Neuronal stem cell (in vitro differentiated cells): ENCODE data around the gene FRMPD4.

ENCODE experiments used
- DNase-seq: peaks from one replicate; pipeline ENCODE4 v3.0.0-alpha.2; 2013; ENCODE audit warnings: low spot score
- H2AFZ ChIP-seq: one replicate; pipeline ENCODE4 v1.6.1; 2013; ENCODE audit warnings: mild to moderate bottlenecking, low read length, inconsistent platforms
- H2AK5ac ChIP-seq: 2 replicates; pipeline ENCODE4 v1.6.1; 2013; ENCODE audit warnings: low read depth, mild to moderate bottlenecking, inconsistent platforms, low read length, moderate library complexity, mixed read lengths
- H2BK120ac ChIP-seq: 2 replicates; pipeline ENCODE4 v1.6.1; 2013; ENCODE audit warnings: low read depth, mild to moderate bottlenecking, inconsistent platforms, low read length, moderate library complexity, mixed read lengths
- H2BK12ac ChIP-seq: one replicate; pipeline ENCODE4 v1.6.1; 2013; ENCODE audit warnings: low read length, inconsistent platforms
- H2BK15ac ChIP-seq: 2 replicates; pipeline ENCODE4 v1.6.1; 2013; ENCODE audit warnings: mild to moderate bottlenecking, low read length, inconsistent platforms, mixed read lengths
- H2BK5ac ChIP-seq: one replicate; pipeline ENCODE4 v1.6.1; 2013; ENCODE audit warnings: inconsistent platforms, mild to moderate bottlenecking, low read length, moderate library complexity
- H3K14ac ChIP-seq: one replicate; pipeline ENCODE4 v1.6.1; 2013; ENCODE audit warnings: low read length, inconsistent platforms
- H3K18ac ChIP-seq: 2 replicates; pipeline ENCODE4 v1.6.1; 2013; ENCODE audit warnings: low read length, inconsistent platforms
- H3K23ac ChIP-seq: 2 replicates; pipeline ENCODE4 v1.6.1; 2013; ENCODE audit warnings: low read depth, mild to moderate bottlenecking, mixed read lengths, low read length, inconsistent platforms; ENCODE audit not compliant: poor library complexity
- H3K27ac ChIP-seq: replicated peaks from 3 replicates; pipeline ENCODE4 v1.5.1; 2013; ENCODE audit warnings: low read length, inconsistent platforms
- H3K27me3 ChIP-seq, 3 experiments: 2 replicates each; pipeline ENCODE4 v1.6.1; 2013; ENCODE audit warnings: low read length in 3 of 3, mild to moderate bottlenecking in 2 of 3, inconsistent platforms in 1 of 3, low read depth in 1 of 3, mixed read lengths in 1 of 3, moderate library complexity in 1 of 3; ENCODE audit not compliant: control insufficient read depth in 3 of 3, insufficient read depth in 3 of 3
- H3K36me3 ChIP-seq, 2 donors: replicated peaks in 1 of 2; 2 replicates each; pipeline ENCODE4 v1.6.1; 2013; ENCODE audit warnings: low read length in 2 of 2; ENCODE audit not compliant: control insufficient read depth in 2 of 2, insufficient read depth in 2 of 2
- H3K4ac ChIP-seq: 2 replicates; pipeline ENCODE4 v1.6.1; 2013; ENCODE audit warnings: inconsistent platforms, mild to moderate bottlenecking, low read length, moderate library complexity
- H3K4me1 ChIP-seq, 2 donors: 1 replicate in 1 of 2; 2 replicates in 1 of 2; pipeline ENCODE4 v1.6.1; 2013; ENCODE audit warnings: low read length in 2 of 2, low read depth in 1 of 2; ENCODE audit not compliant: control insufficient read depth in 2 of 2, insufficient read depth in 1 of 2
- H3K4me2 ChIP-seq: one replicate; pipeline ENCODE4 v1.6.1; 2013; ENCODE audit warnings: mild to moderate bottlenecking, low read length, inconsistent platforms; ENCODE audit not compliant: insufficient read depth, poor library complexity, severe bottlenecking
- H3K4me3 ChIP-seq, 2 donors: 2 replicates each; pipeline ENCODE4 v1.5.1; 2013; ENCODE audit warnings: low read length in 2 of 2, mild to moderate bottlenecking in 2 of 2, inconsistent platforms in 1 of 2, moderate library complexity in 1 of 2
- H3K79me1 ChIP-seq: one replicate; pipeline ENCODE4 v1.6.1; 2013; ENCODE audit warnings: low read depth, mild to moderate bottlenecking, inconsistent platforms, low read length, moderate library complexity
- H3K9ac ChIP-seq: one replicate; pipeline ENCODE4 v1.6.1; 2013; ENCODE audit warnings: mild to moderate bottlenecking, low read depth, low read length, inconsistent platforms; ENCODE audit not compliant: poor library complexity
- H3K9me3 ChIP-seq, 2 donors: replicated peaks in 1 of 2; 2 replicates each; pipeline versions ENCODE3 to v1.6.1; 2013; ENCODE audit warnings: low read length in 2 of 2, mild to moderate bottlenecking in 2 of 2, inconsistent platforms in 1 of 2, low read depth in 1 of 2, mixed read lengths in 1 of 2, moderate library complexity in 1 of 2; ENCODE audit not compliant: control insufficient read depth in 2 of 2, insufficient read depth in 1 of 2
- H4K8ac ChIP-seq: one replicate; pipeline ENCODE4 v1.6.1; 2013; ENCODE audit warnings: low read depth, mild to moderate bottlenecking, inconsistent platforms, low read length, moderate library complexity
- H4K91ac ChIP-seq: one replicate; pipeline ENCODE4 v1.6.1; 2013; ENCODE audit warnings: low read length, low read depth, mild to moderate bottlenecking, inconsistent platforms; ENCODE audit not compliant: poor library complexity
- WGBS, 2 donors: extraction: QIAGEN DNeasy Blood & Tissue Kit; methylation state at CpG; one replicate each; pipeline ENCODE4 v1.1.7; 2013; ENCODE audit warnings: missing lambda C conversion rate in 2 of 2, mixed read lengths in 1 of 2; ENCODE audit not compliant: insufficient read length in 2 of 2, insufficient replicate concordance in 1 of 2; ENCODE audit errors: extremely low coverage in 2 of 2; 5-methylcytosine and 5-hydroxymethylcytosine counted together

Gene FRMPD4

GRCh38 chrX:12679522-12679921, 541.2 kb downstream of the FRMPD4 start:
- no peak overlapping the region for H3K18ac ChIP-seq
- H3K14ac ChIP-seq: no peak overlapping the region
- H3K79me1 ChIP-seq: no peaks in the 10 kb centered on the region
- H2AK5ac ChIP-seq: no peak overlapping the region
- no peak overlapping the region for H2BK5ac ChIP-seq
- no peak overlapping the region for H4K91ac ChIP-seq
- no CpG with 5 or more reads among the region's 1 CpG for WGBS, 2 donors
- no peaks in the 10 kb centered on the region for H3K4me1 ChIP-seq
- no peak overlapping the region for H3K4me2 ChIP-seq
- H3K36me3 ChIP-seq: no peaks in the 10 kb centered on the region
- H3K9ac ChIP-seq: no peak overlapping the region
- H2AFZ ChIP-seq: no peak overlapping the region
- DNase-seq: no peak
- no peak overlapping the region for H3K23ac ChIP-seq
- H3K9me3 ChIP-seq: no peaks in the 10 kb centered on the region
- no peak overlapping the region for H2BK15ac ChIP-seq
- H2BK12ac ChIP-seq: no peak overlapping the region
- H4K8ac ChIP-seq: no peak overlapping the region
- H3K27ac ChIP-seq: no peak overlapping the region
- no peak overlapping the region for H3K4ac ChIP-seq
- no peak overlapping the region for H2BK120ac ChIP-seq
- no peaks in the 10 kb centered on the region for H3K27me3 ChIP-seq
- H3K4me3 ChIP-seq: no peak overlapping the region

DNA sequence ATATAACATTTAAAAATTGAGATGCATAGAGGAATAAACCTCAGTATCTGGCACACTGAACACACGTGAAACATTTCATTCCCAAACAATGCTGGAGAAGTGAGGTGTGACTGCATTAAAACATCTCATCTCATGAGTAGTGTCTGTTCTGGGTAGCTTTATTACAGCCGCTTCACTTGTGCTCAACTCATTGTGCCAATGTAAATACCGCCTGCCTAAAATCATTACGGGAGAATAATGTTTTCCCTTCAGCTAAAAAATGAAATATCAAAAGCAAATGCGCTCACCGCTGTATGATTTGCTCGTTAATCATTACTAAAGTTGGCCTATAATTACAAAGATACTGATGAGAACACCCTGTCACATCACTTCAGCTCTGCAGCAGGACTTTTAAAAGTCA, 542.8 kb downstream of the FRMPD4 start:
- no peak overlapping the region for H4K91ac ChIP-seq
- H3K9ac ChIP-seq: no peak overlapping the region
- no CpG with 5 or more reads among the region's 7 CpGs for WGBS, 2 donors
- no peak overlapping the region for H2AFZ ChIP-seq
- H3K9me3 ChIP-seq: no peaks in the 10 kb centered on the region
- H3K18ac ChIP-seq: no peak overlapping the region
- no peak overlapping the region for H2BK120ac ChIP-seq
- H3K79me1 ChIP-seq: no peaks in the 10 kb centered on the region
- no peaks in the 10 kb centered on the region for H3K27me3 ChIP-seq
- no peaks in the 10 kb centered on the region for H3K4me1 ChIP-seq
- no peak overlapping the region for H2BK5ac ChIP-seq
- no peak overlapping the region for H4K8ac ChIP-seq
- no peaks in the 10 kb centered on the region for H3K36me3 ChIP-seq
- no peak for DNase-seq
- H3K14ac ChIP-seq: no peak overlapping the region
- no peak overlapping the region for H3K4me2 ChIP-seq
- no peak overlapping the region for H3K4ac ChIP-seq
- H3K27ac ChIP-seq: no peak overlapping the region
- no peak overlapping the region for H3K4me3 ChIP-seq
- H2BK15ac ChIP-seq: no peak overlapping the region
- no peak overlapping the region for H2BK12ac ChIP-seq
- H3K23ac ChIP-seq: no peak overlapping the region
- H2AK5ac ChIP-seq: no peak overlapping the region

DNA sequence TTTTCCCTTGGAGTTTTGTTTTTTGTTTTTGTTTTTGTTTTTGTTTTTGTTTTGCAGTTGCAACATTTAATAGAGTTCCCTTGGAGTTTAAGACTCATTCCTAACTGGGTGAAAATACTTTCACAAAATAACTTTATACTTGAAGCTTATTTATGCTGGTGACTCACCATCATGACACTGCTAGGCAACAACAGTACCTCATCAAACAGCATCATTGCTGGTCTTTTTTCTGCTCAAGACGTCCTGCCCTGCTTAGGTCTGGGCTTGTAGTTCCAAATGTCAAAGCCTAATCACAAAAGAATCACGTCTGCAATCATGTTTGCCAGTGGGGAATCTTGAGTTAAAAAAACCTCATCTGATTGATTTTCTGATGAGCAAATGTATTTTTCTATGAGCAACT, 547.3 kb downstream of the FRMPD4 start:
- Histone ChIP-seq H3K27me3 (no peaks in the 10 kb centered on the region), H3K27ac (no peak overlapping the region), H3K18ac (no peak overlapping the region), H3K4ac (no peak overlapping the region), H3K23ac (no peak overlapping the region), H3K14ac (no peak overlapping the region), H3K79me1 (no peaks in the 10 kb centered on the region), H4K8ac (no peak overlapping the region), H3K4me2 (no peak overlapping the region), H2BK12ac (no peak overlapping the region), H3K4me3 (no peak overlapping the region), H2AK5ac (no peak overlapping the region), H2BK120ac (no peak overlapping the region), H2BK15ac (no peak overlapping the region), H3K9me3 (no peaks in the 10 kb centered on the region), H2BK5ac (no peak overlapping the region), H3K4me1 (no peaks in the 10 kb centered on the region), H3K36me3 (no peaks in the 10 kb centered on the region), H3K9ac (no peak overlapping the region), H4K91ac (no peak overlapping the region), H2AFZ (no peak overlapping the region)
- DNase-seq: no peak
- WGBS, 2 donors: no CpG with 5 or more reads among the region's 2 CpGs

GRCh38 chrX:12686331-12686730, 548.1 kb downstream of the FRMPD4 start:
- no peak overlapping the region for H3K23ac ChIP-seq
- H3K4me3 ChIP-seq: no peak overlapping the region
- H3K27ac ChIP-seq: no peak overlapping the region
- no peaks in the 10 kb centered on the region for H3K27me3 ChIP-seq
- H3K9ac ChIP-seq: no peak overlapping the region
- H3K4me2 ChIP-seq: no peak overlapping the region
- no peak overlapping the region for H2BK5ac ChIP-seq
- H2AFZ ChIP-seq: no peak overlapping the region
- no peaks in the 10 kb centered on the region for H3K36me3 ChIP-seq
- no peak overlapping the region for H3K14ac ChIP-seq
- H3K9me3 ChIP-seq: no peaks in the 10 kb centered on the region
- DNase-seq: no peak
- no peaks in the 10 kb centered on the region for H3K4me1 ChIP-seq
- H2AK5ac ChIP-seq: no peak overlapping the region
- H2BK120ac ChIP-seq: no peak overlapping the region
- no peak overlapping the region for H3K4ac ChIP-seq
- no peaks in the 10 kb centered on the region for H3K79me1 ChIP-seq
- no peak overlapping the region for H3K18ac ChIP-seq
- no peak overlapping the region for H2BK12ac ChIP-seq
- no peak overlapping the region for H4K8ac ChIP-seq
- H4K91ac ChIP-seq: no peak overlapping the region
- no peak overlapping the region for H2BK15ac ChIP-seq
